GM12873 (cell line): Measurements from ENCODE around the gene MKI67.

Experiments used
- TF ChIP-seq, protein P1 (sequence below): IDR thresholded peaks from 2 replicates; pipeline ENCODE4 v1.5.1; 2012; ENCODE audit warnings: low read depth, mild to moderate bottlenecking, moderate library complexity, low read length, control low read depth; ENCODE audit not compliant: insufficient read depth; ENCODE audit errors: missing control alignments

The MKI67 gene

DNA sequence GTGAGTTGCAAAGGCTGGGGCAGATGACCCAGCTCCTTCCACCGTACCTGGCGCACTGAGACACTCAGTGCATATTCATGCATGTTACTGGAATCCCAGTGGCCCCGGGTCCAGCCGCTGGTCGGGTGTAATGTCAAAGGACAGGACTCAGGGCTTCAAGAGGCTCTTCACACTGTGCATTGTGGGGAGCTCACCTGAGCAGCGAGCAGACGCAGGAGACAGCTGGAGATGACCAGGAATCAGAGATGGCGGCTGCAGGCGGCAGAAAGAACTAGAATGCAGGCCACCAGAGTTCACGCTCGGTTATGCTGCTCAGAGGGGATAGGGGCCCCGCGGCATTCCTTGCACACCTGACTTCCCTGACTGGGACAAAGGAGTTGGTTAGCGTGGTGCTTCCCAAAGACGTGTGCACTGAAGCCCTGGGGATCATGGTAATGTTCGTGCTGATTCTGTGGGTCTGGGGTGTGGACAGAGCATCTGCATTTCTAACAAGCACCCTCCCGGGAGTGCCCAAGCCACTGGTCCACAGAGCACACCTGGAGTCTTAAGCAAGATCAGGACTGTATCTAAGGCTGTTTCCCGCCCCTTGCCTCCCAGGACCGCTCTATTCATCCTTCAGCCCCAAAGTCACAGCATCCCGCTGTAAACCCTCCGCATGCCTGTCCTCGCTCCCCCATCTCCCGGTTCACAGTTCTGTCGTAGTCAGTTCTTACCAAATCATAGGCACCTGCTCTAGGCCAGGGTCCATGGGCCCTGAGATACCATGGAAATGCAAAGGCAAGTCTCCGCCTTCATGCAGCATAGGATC is 71.0 kb downstream of the MKI67 start:
- TF ChIP-seq, protein P1, sequence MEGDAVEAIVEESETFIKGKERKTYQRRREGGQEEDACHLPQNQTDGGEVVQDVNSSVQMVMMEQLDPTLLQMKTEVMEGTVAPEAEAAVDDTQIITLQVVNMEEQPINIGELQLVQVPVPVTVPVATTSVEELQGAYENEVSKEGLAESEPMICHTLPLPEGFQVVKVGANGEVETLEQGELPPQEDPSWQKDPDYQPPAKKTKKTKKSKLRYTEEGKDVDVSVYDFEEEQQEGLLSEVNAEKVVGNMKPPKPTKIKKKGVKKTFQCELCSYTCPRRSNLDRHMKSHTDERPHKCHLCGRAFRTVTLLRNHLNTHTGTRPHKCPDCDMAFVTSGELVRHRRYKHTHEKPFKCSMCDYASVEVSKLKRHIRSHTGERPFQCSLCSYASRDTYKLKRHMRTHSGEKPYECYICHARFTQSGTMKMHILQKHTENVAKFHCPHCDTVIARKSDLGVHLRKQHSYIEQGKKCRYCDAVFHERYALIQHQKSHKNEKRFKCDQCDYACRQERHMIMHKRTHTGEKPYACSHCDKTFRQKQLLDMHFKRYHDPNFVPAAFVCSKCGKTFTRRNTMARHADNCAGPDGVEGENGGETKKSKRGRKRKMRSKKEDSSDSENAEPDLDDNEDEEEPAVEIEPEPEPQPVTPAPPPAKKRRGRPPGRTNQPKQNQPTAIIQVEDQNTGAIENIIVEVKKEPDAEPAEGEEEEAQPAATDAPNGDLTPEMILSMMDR, result no peak

DNA sequence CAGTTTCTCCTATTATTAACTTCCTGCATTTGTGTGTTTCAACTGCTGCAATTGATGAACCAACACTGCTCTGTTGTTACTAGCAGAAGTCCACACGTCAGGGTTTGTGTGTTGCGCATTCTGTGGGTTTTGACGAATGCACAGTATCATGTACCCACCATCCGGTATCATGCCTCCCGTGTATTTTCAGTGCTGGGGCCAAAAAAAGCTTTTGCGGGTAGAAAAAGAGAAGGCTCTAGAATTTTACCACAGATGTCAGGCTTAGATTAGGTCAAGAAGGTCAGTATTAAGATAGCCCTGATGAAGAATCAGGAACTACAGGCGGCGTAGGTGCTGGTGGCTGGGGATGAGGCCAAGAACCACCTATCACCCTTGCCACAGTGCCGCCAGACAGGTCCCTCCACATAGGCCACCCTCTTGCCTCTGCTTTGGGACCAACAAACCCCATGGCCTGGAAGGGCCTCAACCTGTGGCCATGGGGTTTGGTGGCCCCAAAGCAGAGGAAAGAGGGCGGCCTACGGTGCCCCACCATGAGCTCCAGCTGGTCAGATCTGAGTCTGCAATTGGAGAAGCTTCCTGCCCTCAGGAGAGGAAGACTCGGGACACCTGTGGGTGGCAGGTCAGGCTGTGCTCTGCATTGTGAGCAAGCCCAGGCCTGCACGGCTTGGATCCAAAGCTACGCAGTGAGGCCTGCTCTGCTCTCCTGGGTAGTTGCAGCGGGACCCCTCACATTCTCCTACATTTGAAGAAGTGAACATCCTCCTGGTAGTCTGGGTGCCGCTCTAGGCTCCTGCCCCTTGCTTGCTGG is 71.9 kb downstream of the MKI67 start:
- TF ChIP-seq, protein P1, result no peak

DNA sequence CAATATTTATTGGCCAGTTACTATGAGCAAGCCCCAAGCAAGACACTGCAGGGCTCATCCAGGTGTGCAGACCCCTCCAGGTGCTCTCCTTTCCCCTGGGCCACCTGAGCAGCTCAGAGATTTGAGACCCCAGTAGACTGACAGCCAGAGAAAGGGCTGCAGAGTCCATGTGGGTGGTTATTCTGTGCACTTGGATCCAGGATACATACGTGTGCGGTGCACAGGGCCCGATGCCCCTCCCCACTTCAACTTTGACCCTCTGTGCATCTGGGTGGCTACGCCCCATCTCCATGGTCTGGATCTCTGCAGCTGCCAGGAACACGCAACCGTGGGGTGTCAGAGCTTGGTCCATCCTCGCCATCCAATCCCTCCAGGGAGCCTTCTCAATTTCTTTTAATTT is 72.9 kb downstream of the MKI67 start:
- TF ChIP-seq, protein P1, result no peak

DNA sequence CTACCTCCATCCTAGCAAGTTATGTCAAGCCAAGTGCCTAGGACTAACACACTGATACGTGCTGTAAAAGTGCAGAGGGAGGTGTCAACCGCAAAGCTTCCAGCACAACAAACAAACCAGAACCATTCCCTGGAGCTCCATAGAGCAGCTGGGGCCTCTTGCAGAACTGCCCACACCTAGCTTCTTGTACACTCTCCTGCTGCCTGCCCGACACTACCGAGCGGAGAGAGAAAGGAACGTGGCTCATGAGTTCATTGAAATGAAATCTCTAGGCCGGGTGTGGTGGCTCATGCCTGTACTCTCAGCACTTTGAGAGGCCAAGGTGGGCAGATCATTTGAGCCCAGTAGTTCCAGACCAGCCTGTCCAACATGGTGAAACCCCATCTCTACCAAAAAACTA is 73.5 kb downstream of the MKI67 start:
- TF ChIP-seq, protein P1, result no peak

DNA sequence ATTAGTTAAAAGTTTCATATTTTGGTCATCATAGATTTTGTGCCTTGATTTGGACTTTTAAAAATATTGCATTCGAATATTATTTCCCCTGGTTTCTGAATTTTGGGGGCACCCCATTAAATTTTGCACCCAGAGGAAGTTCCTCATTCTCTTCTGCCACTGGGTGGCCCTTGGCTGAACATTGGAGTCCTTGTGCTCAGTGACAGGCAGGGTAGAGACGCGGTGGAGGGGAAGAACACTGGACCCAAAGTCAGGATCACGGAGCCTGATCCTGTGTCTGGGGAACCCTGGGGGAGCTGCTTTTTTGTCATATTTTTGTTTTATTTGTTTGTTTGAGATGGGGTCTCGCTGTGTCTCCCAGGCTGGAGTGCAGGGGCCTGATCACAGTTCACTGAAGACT is 74.7 kb downstream of the MKI67 start:
- TF ChIP-seq, protein P1, result no peak

DNA sequence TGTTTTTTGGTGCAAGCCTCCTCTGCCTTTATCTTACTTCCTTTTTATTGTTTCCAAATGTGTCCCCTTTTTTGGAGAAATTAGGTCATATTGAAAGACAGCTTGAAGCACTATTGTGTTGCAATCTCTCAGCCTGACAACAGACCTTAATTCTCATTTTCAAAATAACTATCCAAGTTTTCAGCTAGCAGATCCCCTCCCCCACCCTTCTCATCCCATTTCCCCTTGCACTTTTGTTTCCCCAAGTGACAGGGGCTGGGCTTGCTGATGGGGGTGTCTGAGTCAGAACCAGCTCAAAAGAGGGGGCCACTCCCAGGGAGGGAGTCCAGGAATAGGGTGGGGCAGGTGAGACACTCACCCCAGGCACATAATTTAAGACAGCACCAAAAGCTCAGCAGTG is 75.3 kb downstream of the MKI67 start:
- TF ChIP-seq, protein P1, result no peak

DNA sequence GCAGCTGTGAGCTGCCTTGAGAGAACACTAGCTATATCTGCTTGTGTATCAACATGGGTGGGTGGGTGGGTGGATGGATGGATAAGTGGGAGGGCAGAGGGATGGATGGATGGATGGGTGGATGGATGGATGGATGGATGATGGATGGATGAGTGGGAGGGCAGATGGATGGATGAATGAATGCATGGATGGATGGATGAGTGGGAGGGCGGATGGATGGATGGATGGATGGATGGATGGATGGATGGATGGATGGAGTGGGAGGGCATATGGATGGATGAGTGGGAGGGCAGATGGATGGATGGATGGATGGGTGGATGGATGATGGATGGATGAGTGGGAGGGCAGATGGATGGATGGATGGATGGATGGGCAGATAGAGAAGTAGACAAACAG is 76.1 kb downstream of the MKI67 start:
- TF ChIP-seq, protein P1, result no peak
